GM10248 (cell line): ENCODE results near the gene FGF1.

ENCODE experiments used
- CTCF ChIA-PET: fragments of 300-600 bp; sonication (Branson Sonifier 250); formaldehyde crosslinking; extraction: SDS; loops from one replicate; lab custom pipeline; 2021; ENCODE audit warnings: antibody characterized with exemption; lab: Yijun Ruan, JAX
- POLR2A ChIA-PET: fragments of 350-650 bp; sonication (Branson Sonifier 250); formaldehyde crosslinking; extraction: SDS; loops from one replicate; lab custom pipeline; 2020; ENCODE audit warnings: antibody characterized with exemption; lab: Yijun Ruan, JAX
- DNase-seq: peaks from one replicate; pipeline ENCODE4 v3.0.0; 2012; ENCODE audit errors: extremely low spot score
- CTCF ChIP-seq: IDR thresholded peaks from 2 replicates; pipeline ENCODE4 v1.5.1; 2012; ENCODE audit warnings: mild to moderate bottlenecking, low read depth; ENCODE audit errors: extremely low read depth, missing control alignments, control extremely low read depth

Gene FGF1

GRCh38 chr5:142610176-142611001 lies 75.5 kb downstream of the FGF1 start:
- TF ChIP-seq CTCF: no peak
- ChIA-PET CTCF (interaction anchor here (0.6 to 3.9 kb wide), 8 partner anchors 12 to 424 kb away, joined by 3 to 14 read pairs (median 4); no protein-coding TSS in a partner anchor), POLR2A (no interaction called here)
- DNase-seq: no peak

- DNase-seq: no peak
- POLR2A ChIA-PET: no interaction called here
- no peak for TF ChIP-seq CTCF
- CTCF ChIA-PET: interaction anchor here (1.0 to 3.9 kb wide), 3 partner anchors 47 to 271 kb away, joined by 3 to 14 read pairs (median 4); no protein-coding TSS in a partner anchor
Measured at GRCh38 chr5:142609142-142609541, 76.7 kb downstream of the FGF1 start.

DNA sequence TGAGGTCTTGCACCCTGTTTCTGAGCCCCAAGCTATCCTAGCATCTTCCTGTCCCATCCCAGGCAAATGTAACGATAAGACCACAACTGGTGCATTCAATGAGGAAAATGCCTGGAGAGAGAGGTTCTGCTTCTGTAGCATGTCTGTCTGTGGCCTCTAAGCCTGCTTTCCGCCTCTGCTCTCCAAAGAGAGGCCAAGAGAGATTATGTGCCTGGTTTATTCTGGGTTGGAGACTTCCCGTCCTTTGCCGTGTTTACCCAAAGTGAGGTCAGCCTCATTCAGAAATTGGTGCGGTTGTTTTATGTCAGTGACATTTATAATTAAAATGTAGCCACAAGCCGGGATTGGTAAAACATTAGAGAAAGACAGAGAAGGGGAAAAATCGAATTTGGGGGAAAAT lies 77.8 kb downstream of the FGF1 start:
- TF ChIP-seq CTCF: no peak
- CTCF ChIA-PET: interaction anchor here (0.8 kb wide), 2 partner anchors 15 to 389 kb away, joined by 3 read pairs; no protein-coding TSS in a partner anchor
- DNase-seq: no peak
- POLR2A ChIA-PET: no interaction called here

GRCh38 chr5:142605611-142606010 lies 80.3 kb downstream of the FGF1 start:
- ChIA-PET CTCF (no interaction called here), POLR2A (no interaction called here)
- DNase-seq: no peak
- TF ChIP-seq CTCF: no peak

GRCh38 chr5:142602720-142603245 lies 83.1 kb downstream of the FGF1 start:
- no peak for DNase-seq
- no peak for TF ChIP-seq CTCF
- ChIA-PET CTCF (interaction anchor here (0.9 to 1.0 kb wide), 2 partner anchors 97 to 110 kb away, joined by 3 to 4 read pairs; no protein-coding TSS in a partner anchor), POLR2A (no interaction called here)

DNA sequence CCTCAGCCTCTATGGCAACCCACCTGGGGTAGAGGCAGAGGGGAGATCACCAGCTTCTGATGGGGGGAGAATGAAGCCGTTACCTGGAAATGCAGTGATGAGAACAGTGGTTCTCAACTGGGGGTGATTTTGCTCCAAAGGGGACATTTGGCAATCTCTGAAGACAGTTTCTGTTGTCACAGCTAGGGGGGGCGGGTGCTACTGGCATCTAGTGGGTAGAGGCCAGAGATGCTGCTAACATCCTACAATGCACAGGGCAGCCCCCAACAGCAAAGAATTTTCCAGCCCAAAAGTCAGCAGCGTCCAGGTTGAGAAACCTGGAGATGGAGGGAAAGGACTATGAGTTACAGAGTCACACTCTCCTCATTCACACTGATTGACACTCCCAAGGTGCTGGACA lies 84.5 kb downstream of the FGF1 start:
- ChIA-PET POLR2A (no interaction called here), CTCF (no interaction called here)
- no peak for DNase-seq
- no peak for TF ChIP-seq CTCF
